UCSD-AML1 (cell line): ENCODE data around the gene RBMXL3.
"Not testable (repeated sequence)": the region's sequence is repeated elsewhere in the genome, so short reads cannot be mapped to it uniquely, and the experiment has no call there.

Experiments used
- DNase-seq: peaks from one replicate; lab custom pipeline; 2025; ENCODE audit not compliant: unreplicated experiment; lab: John Stamatoyannopoulos, UW

The RBMXL3 gene

GRCh38 chrX:115189110-115189509 is at the start of gene RBMXL3:
Gene RBMXL3, plus strand, starts transcription at chrX:115189410. Its CDS starts 32 bp downstream, at chrX:115189442.
- no peak for DNase-seq

GRCh38 chrX:115142057-115142456 is 47.2 kb upstream of the RBMXL3 start:
- DNase-seq = no peak

GRCh38 chrX:115147220-115147619 is 42.0 kb upstream of the RBMXL3 start:
- DNase-seq = no peak

GRCh38 chrX:115173181-115173580 is 16.0 kb upstream of the RBMXL3 start:
- DNase-seq = no peak

- DNase-seq = no peak
These were observed 14.7 kb upstream of the RBMXL3 start for GRCh38 chrX:115174548-115174947.

- no peak for DNase-seq
These were observed 11.3 kb upstream of the RBMXL3 start for GRCh38 chrX:115177932-115178331.

- no peak for DNase-seq
These were observed 10.7 kb upstream of the RBMXL3 start for GRCh38 chrX:115178473-115178872.

- no peak for DNase-seq
These were observed 5.2 kb upstream of the RBMXL3 start for GRCh38 chrX:115183980-115184379.

GRCh38 chrX:115189646-115190635 is 731 bp downstream of the RBMXL3 start:
- no peak for DNase-seq

GRCh38 chrX:115190636-115191489 is 1.7 kb downstream of the RBMXL3 start:
- no peak for DNase-seq

GRCh38 chrX:115191490-115192243 is 2.5 kb downstream of the RBMXL3 start:
- DNase-seq = no peak

GRCh38 chrX:115192244-115192700 is 3.1 kb downstream of the RBMXL3 start:
- no peak for DNase-seq

GRCh38 chrX:115204040-115204439 is 14.8 kb downstream of the RBMXL3 start:
- DNase-seq = no peak

GRCh38 chrX:115209547-115209946 is 20.3 kb downstream of the RBMXL3 start:
- DNase-seq = not testable (repeated sequence)

GRCh38 chrX:115214151-115214550 is 24.9 kb downstream of the RBMXL3 start:
- no peak for DNase-seq

- DNase-seq = no peak
These were observed 25.4 kb downstream of the RBMXL3 start for GRCh38 chrX:115214605-115215004.

- not testable (repeated sequence) for DNase-seq
These were observed 28.1 kb downstream of the RBMXL3 start for GRCh38 chrX:115217346-115217745.

- DNase-seq = no peak
These were observed 37.7 kb downstream of the RBMXL3 start for GRCh38 chrX:115226929-115227328.

GRCh38 chrX:115229337-115230003 is 40.3 kb downstream of the RBMXL3 start:
- no peak for DNase-seq

GRCh38 chrX:115232933-115233496 is 43.8 kb downstream of the RBMXL3 start:
- no peak for DNase-seq
